ENCODE measurements around the gene ZCCHC2.

The ZCCHC2 gene

GRCh38 chr18:62510789-62511188 is 12.0 kb upstream of the ZCCHC2 start:
- DNase-seq = no peak

- DNase-seq = no peak
Measured at GRCh38 chr18:62512532-62512931, 10.3 kb upstream of the ZCCHC2 start.

- no peak for DNase-seq
Measured at GRCh38 chr18:62512996-62513395, 9.8 kb upstream of the ZCCHC2 start.

DNA sequence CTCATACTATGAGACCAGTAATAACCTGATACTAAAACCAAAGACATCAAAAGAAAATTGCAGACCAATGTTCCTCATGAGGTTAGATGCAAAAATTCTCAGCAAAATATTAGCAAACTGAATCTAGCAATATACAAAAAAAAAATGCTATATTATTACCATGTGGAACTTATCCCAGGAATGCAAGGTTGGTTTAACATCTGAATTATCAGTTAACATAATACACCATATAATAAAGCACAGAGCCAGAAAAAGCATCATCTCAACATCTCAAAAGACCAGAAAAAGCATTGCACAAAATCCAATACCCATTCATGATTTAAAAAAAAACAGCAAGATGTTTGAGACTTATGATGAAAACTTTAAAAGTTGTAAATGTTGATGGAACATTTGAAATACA is 8.3 kb upstream of the ZCCHC2 start:
- DNase-seq = no peak

- DNase-seq = no peak
Measured at GRCh38 chr18:62516242-62516641, 6.6 kb upstream of the ZCCHC2 start.

GRCh38 chr18:62518460-62519375 is 4.1 kb upstream of the ZCCHC2 start:
- DNase-seq = peak; percentile 22

GRCh38 chr18:62519684-62520083 is 3.1 kb upstream of the ZCCHC2 start:
- no peak for DNase-seq

DNA sequence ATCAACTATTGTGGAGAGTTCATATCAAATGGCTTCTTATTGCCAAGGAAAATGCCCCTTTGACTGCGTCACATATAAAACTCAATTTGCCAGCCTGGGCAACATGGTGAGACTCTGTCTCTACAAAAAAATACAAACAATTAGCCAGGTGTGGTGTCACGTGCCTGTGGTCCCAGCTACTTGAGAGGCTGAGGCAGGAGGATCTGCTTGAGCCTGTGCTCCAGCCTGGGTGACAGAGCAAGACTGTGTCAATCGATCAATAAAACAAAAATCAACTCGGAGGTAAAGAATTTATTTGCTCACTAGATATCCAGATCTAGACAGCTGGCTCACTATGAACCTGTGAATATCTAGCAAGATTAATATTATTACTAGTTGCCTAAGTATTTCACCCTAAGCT is 1.7 kb upstream of the ZCCHC2 start:
- DNase-seq = no peak

DNA sequence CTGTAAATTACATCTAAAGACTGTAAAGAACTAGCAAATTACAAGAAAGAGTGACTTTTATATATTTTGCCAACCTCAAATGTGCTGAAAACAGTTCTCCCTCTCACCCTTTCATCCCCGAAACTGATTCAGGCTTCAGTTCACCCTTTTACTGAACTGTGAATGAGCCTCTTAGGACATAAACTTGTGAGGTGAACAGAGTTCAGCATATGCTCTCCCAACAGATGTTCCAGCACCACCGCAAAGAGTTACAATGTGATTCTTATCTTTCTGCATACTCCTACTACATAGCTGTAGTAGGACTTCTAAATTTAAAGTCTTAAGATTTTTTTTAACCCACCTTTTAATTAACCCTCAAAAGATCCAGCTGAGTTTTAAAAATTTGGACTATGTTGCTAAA is 1.2 kb upstream of the ZCCHC2 start:
- no peak for DNase-seq

DNA sequence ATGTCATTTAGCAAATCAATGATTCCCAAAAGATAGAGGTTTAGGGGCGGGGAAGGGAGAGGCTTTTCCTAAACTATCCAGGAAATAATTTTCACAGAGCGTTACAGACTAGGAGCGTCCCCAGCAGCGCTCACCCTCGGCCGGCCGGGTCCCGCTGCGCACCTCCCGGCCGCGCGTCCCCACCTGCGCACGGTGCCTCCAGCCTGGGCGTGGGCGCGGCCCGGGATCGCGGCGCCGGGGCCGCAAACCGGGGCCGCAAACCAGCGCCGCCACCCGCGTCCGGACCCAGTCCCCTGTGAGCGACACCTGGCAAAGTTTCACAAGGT is 684 bp upstream of the ZCCHC2 start:
- no peak for DNase-seq

DNA sequence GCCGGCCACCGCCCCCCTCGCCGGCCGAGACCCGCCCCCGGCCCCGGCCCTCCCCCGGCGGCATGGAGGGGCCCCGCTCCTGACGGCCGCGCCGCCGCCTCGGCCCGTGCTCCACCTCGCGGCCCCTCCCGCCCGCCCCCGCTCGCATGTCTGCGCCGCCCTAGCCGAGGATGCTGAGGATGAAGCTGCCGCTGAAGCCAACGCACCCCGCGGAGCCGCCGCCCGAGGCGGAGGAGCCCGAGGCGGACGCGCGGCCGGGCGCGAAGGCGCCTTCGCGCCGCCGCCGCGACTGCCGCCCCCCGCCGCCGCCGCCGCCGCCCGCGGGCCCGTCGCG is 397 bp downstream of the ZCCHC2 start:
- DNase-seq = no peak

- peak; percentile 47 for DNase-seq
Measured at GRCh38 chr18:62523631-62524439, 1.0 kb downstream of the ZCCHC2 start.

GRCh38 chr18:62524440-62525200 is 1.8 kb downstream of the ZCCHC2 start:
- DNase-seq = peak; percentile 39

DNA sequence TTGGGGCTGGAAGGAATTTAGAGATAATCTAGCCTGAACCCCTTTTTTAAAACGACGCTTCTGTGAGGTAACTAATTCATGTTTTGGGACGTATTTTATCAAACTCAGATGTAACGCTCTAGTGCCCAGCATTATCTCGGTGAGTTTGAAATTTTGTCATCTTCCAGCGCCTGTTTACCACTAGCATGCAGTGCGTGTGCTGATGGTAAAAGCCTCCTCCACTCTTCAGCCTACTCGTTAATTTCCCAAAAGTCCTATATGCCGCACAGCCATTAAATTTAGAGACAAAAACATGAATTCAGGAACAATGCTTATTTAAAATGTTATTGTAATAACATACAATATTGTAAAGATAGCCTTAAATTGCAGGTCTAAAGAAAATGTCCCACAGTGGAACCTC is 2.8 kb downstream of the ZCCHC2 start:
- DNase-seq = no peak

GRCh38 chr18:62526098-62527025 is 3.5 kb downstream of the ZCCHC2 start:
- DNase-seq = peak; percentile 73

DNA sequence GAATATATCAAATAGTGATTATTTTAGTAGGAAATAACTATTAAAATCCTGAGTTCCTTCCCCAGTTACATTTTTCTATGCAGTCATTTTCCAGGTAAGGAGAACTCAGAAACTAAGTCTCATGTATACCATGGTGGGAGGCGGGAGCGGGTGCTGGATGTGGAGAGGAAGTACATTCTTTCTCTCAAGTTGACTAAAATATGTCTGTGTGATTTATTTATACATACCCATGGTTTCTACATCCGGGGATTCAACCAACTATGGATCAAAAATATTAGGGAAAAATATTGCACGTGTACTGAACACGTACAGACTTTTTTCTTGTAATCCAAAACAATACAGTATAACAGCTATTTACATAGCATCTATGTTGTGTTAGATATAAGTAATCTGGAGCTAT is 6.8 kb downstream of the ZCCHC2 start:
- peak; percentile 24 for DNase-seq

DNA sequence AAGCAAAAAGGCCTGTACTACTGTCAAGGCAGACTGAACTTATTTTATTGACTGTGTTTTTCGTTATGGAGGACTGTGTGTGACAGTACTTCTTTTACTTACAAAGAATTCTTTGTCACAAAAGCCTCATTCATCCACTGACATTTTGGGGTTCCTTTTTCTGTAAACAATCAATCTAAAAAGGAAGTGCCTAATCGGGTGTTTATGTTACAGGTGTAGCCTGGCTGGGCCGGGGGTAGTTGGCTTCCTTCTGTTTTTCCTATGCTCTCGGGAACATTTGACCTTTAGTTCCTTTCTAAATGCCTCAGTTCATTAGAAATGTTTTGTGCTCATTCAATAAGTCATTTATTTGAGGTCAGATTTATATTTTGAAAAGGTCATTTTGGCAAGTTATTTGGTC is 8.3 kb downstream of the ZCCHC2 start:
- DNase-seq = no peak

DNA sequence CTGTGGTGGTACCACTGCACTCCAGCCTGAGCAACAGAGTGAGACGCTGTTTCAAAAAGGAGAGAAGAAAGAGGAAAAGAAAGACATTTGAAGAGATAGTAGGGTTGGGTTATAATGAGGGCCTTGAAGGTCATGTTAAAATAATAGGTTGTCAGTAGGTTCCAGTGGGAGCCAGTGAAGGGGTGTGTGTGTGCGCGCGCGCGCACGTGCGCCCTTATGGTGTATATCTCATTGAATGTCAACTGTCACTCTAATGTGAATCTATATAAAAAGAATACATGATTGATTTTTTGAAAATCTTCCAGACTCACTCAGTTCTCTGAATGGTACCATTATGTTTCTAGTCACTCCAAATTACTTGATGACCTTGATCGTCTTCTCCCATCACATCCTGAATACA is 9.1 kb downstream of the ZCCHC2 start:
- DNase-seq = no peak

GRCh38 chr18:62536005-62536404 is 13.2 kb downstream of the ZCCHC2 start:
- no peak for DNase-seq

GRCh38 chr18:62537042-62537894 is 14.4 kb downstream of the ZCCHC2 start:
- DNase-seq = no peak

DNA sequence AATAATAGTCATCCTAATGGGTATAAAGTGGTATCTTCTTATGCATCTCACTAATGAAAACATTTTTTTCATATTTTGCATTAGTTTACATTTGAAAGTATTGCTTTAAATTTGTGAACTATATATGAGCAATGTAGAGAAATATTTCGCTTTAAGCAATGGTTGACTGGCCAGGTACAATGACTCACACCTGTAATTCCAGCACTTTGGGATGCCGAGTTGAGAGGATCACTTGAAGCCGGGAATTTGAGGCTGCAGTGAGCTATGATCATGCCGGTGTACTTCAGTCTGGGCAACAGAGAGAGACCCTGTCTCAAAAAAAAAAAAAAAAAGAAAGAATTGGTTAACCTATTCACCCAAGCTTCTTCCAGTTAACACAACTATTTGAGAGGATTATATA is 15.1 kb downstream of the ZCCHC2 start:
- DNase-seq = no peak

Measured in fibroblast of skin of back (primary cell).